Lower leg skin (tissue), 3 donors: Measurements from ENCODE around the gene TOP2B.

Source experiments
- CTCF ChIP-seq, 3 donors: fragments of 450-650 bp; IDR thresholded peaks; one replicate each; pipeline ENCODE4 v1.5.1; 2016; ENCODE audit warnings: antibody characterized with exemption in 3 of 3, mild to moderate bottlenecking in 3 of 3, moderate library complexity in 2 of 3
- POLR2A ChIP-seq, 2 donors: fragments of 450-650 bp; IDR thresholded peaks; one replicate each; pipeline ENCODE4 v1.6.1; 2016 to 2017; ENCODE audit warnings: antibody characterized with exemption in 2 of 2, mild to moderate bottlenecking in 1 of 2, moderate library complexity in 1 of 2

- TF ChIP-seq CTCF (IDR thresholded peaks at IDR 0.05) (no peak), POLR2A (IDR thresholded peaks at IDR 0.05) (no peak)
Observed at GRCh38 chr3:25611193-25611592, 53.5 kb downstream of the TOP2B start.
